ENCODE results near the gene SECISBP2. TPM values are rescaled to one million over a fixed set of nuclear protein-coding genes. Genes with fewer than 3 reads are reported as not detected.

The SECISBP2 gene
- total and polyA plus RNA-seq, 2 donors, result 41.2 to 52.7 TPM

DNA sequence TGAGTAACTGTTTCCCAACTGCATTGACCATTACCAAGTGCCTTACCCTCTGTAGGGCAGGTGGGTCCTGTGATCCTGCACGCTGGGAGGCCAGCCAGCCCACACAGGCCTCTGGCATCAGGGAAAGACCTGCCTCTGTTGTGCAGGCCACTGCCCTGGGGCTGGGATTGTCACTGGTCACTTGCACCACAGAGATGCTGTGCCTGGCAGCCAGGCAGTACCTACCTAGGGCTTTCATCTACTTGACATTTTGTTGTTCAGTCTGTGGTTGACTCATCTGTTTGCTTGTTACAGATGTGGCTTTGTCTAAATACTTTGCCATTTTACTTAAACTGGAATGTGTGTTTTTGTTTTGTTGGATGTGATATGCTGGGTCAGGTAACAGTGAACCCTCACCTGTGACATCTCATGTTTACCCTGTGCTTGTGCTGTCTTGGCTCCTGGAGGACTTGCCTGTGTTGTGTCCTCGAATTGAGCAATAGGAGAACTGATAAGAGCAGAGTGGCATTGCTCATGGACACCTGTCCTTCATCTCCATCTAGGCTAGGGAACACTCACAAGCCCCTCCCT is 32.8 kb downstream of the SECISBP2 start:
- no peaks in the 10 kb centered on the region for H3K27me3 ChIP-seq (ENCODE audit: control insufficient read depth in 2 of 2, insufficient read depth in 1 of 2, low read length in 1 of 2)
- no peaks in the 10 kb centered on the region for H3K9me3 ChIP-seq (ENCODE audit: control insufficient read depth in 2 of 2, insufficient read depth in 1 of 2, low read length in 1 of 2)
- 95% methylated on average over 2 of the region's 2 CpGs for WGBS
- no peak for DNase-seq (ENCODE audit: low read depth in 6 of 9, low spot score in 9 of 9)
- H3K27ac ChIP-seq (ENCODE audit: low read depth in 1 of 2, low read length in 1 of 2), result no peak overlapping the region
- H3K4me1 ChIP-seq (ENCODE audit: control insufficient read depth in 2 of 2, insufficient read depth in 2 of 2, low read length in 2 of 2), result peaks cover 0 to 2% of the 10 kb centered on the region in 2 donors
- no peak overlapping the region for H3K4me3 ChIP-seq (ENCODE audit: low read length in 2 of 2)
- H3K36me3 ChIP-seq (ENCODE audit: control insufficient read depth in 2 of 2, insufficient read depth in 2 of 2, low read length in 1 of 2), result peaks cover 93 to 98% of the 10 kb centered on the region in 2 donors

DNA sequence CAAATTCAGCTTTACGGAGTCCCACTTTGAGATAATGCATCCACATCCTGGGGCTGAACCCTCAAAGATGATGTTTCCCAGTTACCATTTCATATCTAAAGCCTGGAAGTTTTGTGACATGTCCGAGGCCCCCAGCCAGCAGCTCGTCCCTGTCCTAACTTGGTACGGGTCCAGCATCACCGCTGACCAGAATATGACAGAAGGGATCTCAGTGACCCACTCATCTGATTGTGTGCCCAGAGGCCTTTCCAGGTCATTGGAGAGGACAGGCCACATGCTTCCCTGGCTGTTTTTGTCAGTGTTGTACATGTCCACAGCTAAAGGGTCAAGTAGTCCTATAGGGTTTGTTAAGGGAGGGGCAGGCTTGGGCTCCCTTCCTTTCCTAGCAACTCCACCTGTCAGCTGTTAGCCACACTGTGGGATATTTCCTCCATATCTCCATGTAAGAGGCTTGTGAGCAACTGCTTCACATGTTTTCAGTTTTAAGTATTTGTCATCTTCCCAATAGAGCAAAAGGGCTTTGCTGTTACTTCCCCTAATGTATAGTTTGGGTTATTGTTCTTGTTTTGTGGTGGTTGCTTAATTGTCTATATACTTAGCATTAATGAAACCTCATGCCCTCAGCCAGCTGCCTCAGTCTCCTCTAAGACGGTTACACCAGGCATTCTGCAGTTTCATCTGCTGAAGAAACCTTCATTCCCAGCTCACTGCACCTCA is 33.4 kb downstream of the SECISBP2 start:
- H3K4me1 ChIP-seq (ENCODE audit: control insufficient read depth in 2 of 2, insufficient read depth in 2 of 2, low read length in 2 of 2), result peaks cover 0 to 2% of the 10 kb centered on the region in 2 donors
- 97% methylated on average over 6 of the region's 6 CpGs for WGBS
- no peaks in the 10 kb centered on the region for H3K27me3 ChIP-seq (ENCODE audit: control insufficient read depth in 2 of 2, insufficient read depth in 1 of 2, low read length in 1 of 2)
- H3K9me3 ChIP-seq (ENCODE audit: control insufficient read depth in 2 of 2, insufficient read depth in 1 of 2, low read length in 1 of 2), result no peaks in the 10 kb centered on the region
- no peak overlapping the region for H3K27ac ChIP-seq (ENCODE audit: low read depth in 1 of 2, low read length in 1 of 2)
- peaks cover 94 to 97% of the 10 kb centered on the region in 2 donors for H3K36me3 ChIP-seq (ENCODE audit: control insufficient read depth in 2 of 2, insufficient read depth in 2 of 2, low read length in 1 of 2)
- DNase-seq (ENCODE audit: low read depth in 6 of 9, low spot score in 9 of 9), result no peak
- H3K4me3 ChIP-seq (ENCODE audit: low read length in 2 of 2), result no peak overlapping the region

DNA sequence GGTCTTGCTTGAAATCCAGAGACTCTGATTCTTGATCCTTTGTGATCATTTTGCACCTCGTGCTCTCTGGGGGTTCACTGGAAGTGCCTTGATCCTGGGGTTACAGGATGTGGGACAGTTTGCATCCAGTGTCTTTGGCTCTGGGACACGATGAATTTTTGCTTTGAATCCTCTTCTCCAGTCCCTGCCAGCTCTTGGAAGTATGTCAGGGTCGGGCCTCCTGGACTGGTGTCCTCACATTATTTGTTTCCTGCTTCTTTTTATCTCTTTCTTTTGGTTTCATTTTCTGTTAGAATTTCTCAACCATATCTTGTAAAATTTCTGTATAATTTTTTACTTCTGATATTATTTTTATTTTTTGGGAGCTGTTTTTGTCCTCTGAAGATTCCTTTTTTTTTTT is 34.2 kb downstream of the SECISBP2 start:
- H3K27ac ChIP-seq (ENCODE audit: low read depth in 1 of 2, low read length in 1 of 2), result no peak overlapping the region
- no peaks in the 10 kb centered on the region for H3K27me3 ChIP-seq (ENCODE audit: control insufficient read depth in 2 of 2, insufficient read depth in 1 of 2, low read length in 1 of 2)
- DNase-seq (ENCODE audit: low read depth in 6 of 9, low spot score in 9 of 9), result no peak
- WGBS, result 86% methylated on average over 3 of the region's 3 CpGs
- H3K4me3 ChIP-seq (ENCODE audit: low read length in 2 of 2), result no peak overlapping the region
- no peaks in the 10 kb centered on the region for H3K9me3 ChIP-seq (ENCODE audit: control insufficient read depth in 2 of 2, insufficient read depth in 1 of 2, low read length in 1 of 2)
- peaks cover 0 to 2% of the 10 kb centered on the region in 2 donors for H3K4me1 ChIP-seq (ENCODE audit: control insufficient read depth in 2 of 2, insufficient read depth in 2 of 2, low read length in 2 of 2)
- peaks cover 95 to 98% of the 10 kb centered on the region in 2 donors for H3K36me3 ChIP-seq (ENCODE audit: control insufficient read depth in 2 of 2, insufficient read depth in 2 of 2, low read length in 1 of 2)

DNA sequence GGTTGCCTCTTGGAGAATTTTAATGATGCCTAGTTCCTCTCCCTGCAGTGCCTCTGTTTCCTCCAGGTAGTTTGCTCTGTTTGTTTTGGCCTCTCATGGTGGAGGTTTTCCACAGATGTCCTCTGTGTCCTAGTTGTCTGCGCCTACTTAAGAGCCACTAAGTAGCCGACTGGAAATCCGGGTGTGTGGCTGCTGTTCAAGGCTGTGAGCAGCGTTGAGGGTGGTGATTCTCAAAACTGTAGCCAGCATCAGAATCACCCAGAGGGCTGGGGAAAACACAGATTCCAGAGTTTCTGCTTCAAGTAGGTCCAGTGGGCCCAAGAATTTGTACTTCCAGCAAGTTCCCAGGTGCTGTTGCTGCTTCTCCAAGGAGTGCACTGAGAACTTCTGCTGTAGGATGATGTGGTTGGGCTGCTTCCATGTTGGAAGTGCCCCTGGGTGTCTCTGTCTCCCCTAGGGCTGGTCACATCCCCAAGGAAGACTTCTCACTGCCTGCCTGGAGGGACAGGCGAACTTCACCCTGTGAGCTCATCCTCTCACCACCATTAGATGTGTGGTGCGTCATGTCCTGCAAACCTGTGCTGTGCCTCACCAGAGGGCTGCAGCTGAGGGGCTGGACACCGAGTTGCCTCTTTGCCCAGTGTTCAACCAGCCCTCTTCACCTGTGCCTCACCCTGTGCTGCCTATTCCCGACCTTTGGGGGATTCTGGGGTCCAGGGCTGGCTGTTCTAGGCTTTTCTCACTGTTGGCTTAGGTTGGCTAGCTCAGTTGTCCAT is 34.8 kb downstream of the SECISBP2 start:
- no peak overlapping the region for H3K4me3 ChIP-seq (ENCODE audit: low read length in 2 of 2)
- 97% methylated on average over 8 of the region's 8 CpGs for WGBS
- no peak overlapping the region for H3K27ac ChIP-seq (ENCODE audit: low read depth in 1 of 2, low read length in 1 of 2)
- peaks cover 0 to 2% of the 10 kb centered on the region in 2 donors for H3K4me1 ChIP-seq (ENCODE audit: control insufficient read depth in 2 of 2, insufficient read depth in 2 of 2, low read length in 2 of 2)
- DNase-seq (ENCODE audit: low read depth in 6 of 9, low spot score in 9 of 9), result no peak
- peaks cover 96 to 98% of the 10 kb centered on the region in 2 donors for H3K36me3 ChIP-seq (ENCODE audit: control insufficient read depth in 2 of 2, insufficient read depth in 2 of 2, low read length in 1 of 2)
- no peaks in the 10 kb centered on the region for H3K27me3 ChIP-seq (ENCODE audit: control insufficient read depth in 2 of 2, insufficient read depth in 1 of 2, low read length in 1 of 2)
- H3K9me3 ChIP-seq (ENCODE audit: control insufficient read depth in 2 of 2, insufficient read depth in 1 of 2, low read length in 1 of 2), result no peaks in the 10 kb centered on the region

DNA sequence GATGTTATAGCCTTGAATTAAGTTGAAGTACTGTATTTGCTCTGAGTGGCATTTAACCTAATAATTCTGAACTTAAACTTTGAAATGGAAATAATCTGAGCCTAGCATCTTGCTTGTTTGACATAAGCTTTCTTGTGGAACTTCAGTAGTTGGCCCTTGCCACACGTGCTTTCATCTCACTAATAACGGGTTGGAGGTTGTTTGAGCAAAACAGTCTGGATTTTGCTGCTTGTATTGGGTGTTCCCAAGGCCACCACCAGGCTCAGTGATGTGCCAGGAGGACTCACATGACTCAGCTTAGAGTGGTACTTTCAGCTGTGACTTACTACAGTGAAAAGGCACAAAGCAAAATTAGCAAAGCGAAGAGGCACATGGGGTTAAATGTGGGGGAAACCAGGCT is 35.7 kb downstream of the SECISBP2 start:
- WGBS, result 97% methylated on average over 3 of the region's 3 CpGs

DNA sequence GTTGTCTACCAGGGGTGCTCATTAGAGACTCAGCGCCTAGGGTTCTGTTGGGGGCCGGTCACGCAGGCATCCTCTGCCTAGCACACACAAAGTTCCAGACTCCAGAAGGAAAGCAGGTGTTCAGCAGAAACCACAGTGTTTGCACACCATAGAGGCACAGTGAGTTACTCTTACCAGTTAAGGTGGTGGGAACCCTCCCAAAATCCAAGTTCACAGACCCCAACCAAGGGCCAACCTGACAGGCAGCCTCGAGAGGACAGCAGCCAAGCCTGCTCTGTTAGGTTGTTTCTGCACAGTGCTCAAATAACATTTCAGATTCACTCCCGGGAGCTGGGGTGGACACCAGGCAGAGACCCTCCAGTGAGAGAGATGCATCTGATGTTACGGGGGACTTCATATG is 36.2 kb downstream of the SECISBP2 start:
- no peak for DNase-seq (ENCODE audit: low read depth in 6 of 9, low spot score in 9 of 9)
- Histone ChIP-seq H3K9me3 (ENCODE audit: control insufficient read depth in 2 of 2, insufficient read depth in 1 of 2, low read length in 1 of 2) (no peaks in the 10 kb centered on the region), H3K36me3 (ENCODE audit: control insufficient read depth in 2 of 2, insufficient read depth in 2 of 2, low read length in 1 of 2) (peaks cover 95 to 98% of the 10 kb centered on the region in 2 donors), H3K4me1 (ENCODE audit: control insufficient read depth in 2 of 2, insufficient read depth in 2 of 2, low read length in 2 of 2) (peaks cover 0 to 2% of the 10 kb centered on the region in 2 donors), H3K4me3 (ENCODE audit: low read length in 2 of 2) (no peak overlapping the region), H3K27ac (ENCODE audit: low read depth in 1 of 2, low read length in 1 of 2) (no peak overlapping the region), H3K27me3 (ENCODE audit: control insufficient read depth in 2 of 2, insufficient read depth in 1 of 2, low read length in 1 of 2) (no peaks in the 10 kb centered on the region)
- 99% methylated on average over 6 of the region's 6 CpGs for WGBS

More for the DNA sequence above, 35.7 kb downstream of the SECISBP2 start:
- Histone ChIP-seq H3K4me1 (ENCODE audit: control insufficient read depth in 2 of 2, insufficient read depth in 2 of 2, low read length in 2 of 2) (peaks cover 0 to 2% of the 10 kb centered on the region in 2 donors), H3K4me3 (ENCODE audit: low read length in 2 of 2) (no peak overlapping the region), H3K9me3 (ENCODE audit: control insufficient read depth in 2 of 2, insufficient read depth in 1 of 2, low read length in 1 of 2) (no peaks in the 10 kb centered on the region), H3K36me3 (ENCODE audit: control insufficient read depth in 2 of 2, insufficient read depth in 2 of 2, low read length in 1 of 2) (peaks cover 96 to 98% of the 10 kb centered on the region in 2 donors), H3K27me3 (ENCODE audit: control insufficient read depth in 2 of 2, insufficient read depth in 1 of 2, low read length in 1 of 2) (no peaks in the 10 kb centered on the region), H3K27ac (ENCODE audit: low read depth in 1 of 2, low read length in 1 of 2) (no peak overlapping the region)
- no peak for DNase-seq (ENCODE audit: low read depth in 6 of 9, low spot score in 9 of 9)

DNA sequence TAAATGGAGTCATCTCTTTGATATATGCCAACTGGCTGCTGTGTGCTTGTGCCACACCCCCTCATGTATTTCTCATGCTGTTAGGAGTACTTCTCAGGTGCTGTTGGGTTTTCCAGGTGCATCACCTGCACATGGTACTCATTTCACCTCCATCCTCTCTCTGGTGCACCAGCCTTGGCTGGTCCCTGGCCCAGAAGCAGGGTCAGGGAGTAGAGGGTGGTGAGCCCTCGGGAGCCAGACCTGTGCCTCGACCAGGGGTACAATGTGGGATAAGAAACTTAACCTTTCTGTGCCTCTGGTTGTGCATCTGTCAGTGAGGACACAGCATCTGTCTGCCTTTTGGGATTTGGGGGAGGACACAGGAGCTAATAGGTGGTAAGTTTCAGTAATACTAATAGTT is 38.5 kb downstream of the SECISBP2 start:
- no peaks in the 10 kb centered on the region for H3K4me1 ChIP-seq (ENCODE audit: control insufficient read depth in 2 of 2, insufficient read depth in 2 of 2, low read length in 2 of 2)

DNA sequence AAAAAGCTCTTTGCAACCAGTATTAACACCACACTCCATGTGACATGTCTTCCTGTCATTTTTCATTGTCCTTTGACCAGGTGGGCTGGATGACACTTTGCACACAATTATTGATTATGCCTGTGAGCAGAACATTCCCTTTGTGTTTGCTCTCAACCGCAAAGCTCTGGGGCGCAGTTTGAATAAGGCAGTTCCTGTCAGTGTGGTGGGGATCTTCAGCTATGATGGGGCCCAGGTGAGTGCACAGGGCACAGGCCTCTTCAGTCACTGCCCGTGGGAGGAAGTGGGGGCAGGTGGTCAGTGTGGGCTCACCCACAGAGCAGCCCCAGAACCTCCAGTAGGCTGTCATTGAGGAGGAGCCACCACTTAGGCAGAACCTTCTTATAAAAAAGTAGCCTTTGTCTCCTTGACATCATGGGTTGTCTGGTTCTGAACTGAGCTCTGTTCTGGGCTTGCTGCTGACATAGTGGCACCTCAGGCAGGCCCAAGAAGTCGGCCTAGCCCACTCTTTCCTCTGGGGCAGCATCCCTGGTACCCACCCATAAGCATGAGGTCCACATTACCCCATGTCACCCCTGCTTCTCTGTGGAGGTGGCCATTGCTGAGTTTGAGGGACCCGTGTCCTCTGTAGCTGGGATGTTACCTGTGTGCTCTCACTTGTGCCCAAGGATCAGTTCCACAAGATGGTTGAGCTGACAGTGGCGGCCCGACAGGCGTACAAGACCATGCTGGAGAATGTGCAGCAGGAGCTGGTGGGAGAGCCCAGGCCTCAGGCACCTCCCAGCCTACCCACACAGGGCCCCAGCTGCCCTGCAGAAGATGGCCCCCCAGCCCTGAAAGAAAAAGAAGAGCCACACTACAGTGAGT is 39.3 kb downstream of the SECISBP2 start:
- Histone ChIP-seq H3K36me3 (ENCODE audit: control insufficient read depth in 2 of 2, insufficient read depth in 2 of 2, low read length in 1 of 2) (peaks cover 94 to 96% of the 10 kb centered on the region in 2 donors), H3K27ac (ENCODE audit: low read depth in 1 of 2, low read length in 1 of 2) (no peak overlapping the region), H3K9me3 (ENCODE audit: control insufficient read depth in 2 of 2, insufficient read depth in 1 of 2, low read length in 1 of 2) (no peaks in the 10 kb centered on the region), H3K4me3 (ENCODE audit: low read length in 2 of 2) (no peak overlapping the region), H3K27me3 (ENCODE audit: control insufficient read depth in 2 of 2, insufficient read depth in 1 of 2, low read length in 1 of 2) (no peaks in the 10 kb centered on the region), H3K4me1 (ENCODE audit: control insufficient read depth in 2 of 2, insufficient read depth in 2 of 2, low read length in 2 of 2) (no peaks in the 10 kb centered on the region)
- DNase-seq (ENCODE audit: low read depth in 6 of 9, low spot score in 9 of 9), result no peak
- WGBS, result 97% methylated on average over 8 of the region's 8 CpGs

More for the DNA sequence above, 38.5 kb downstream of the SECISBP2 start:
- H3K27ac ChIP-seq (ENCODE audit: low read depth in 1 of 2, low read length in 1 of 2), result no peak overlapping the region
- H3K36me3 ChIP-seq (ENCODE audit: control insufficient read depth in 2 of 2, insufficient read depth in 2 of 2, low read length in 1 of 2), result peaks cover 94 to 98% of the 10 kb centered on the region in 2 donors
- WGBS, result 100% methylated on average over 2 of the region's 2 CpGs
- DNase-seq (ENCODE audit: low read depth in 6 of 9, low spot score in 9 of 9), result no peak
- H3K9me3 ChIP-seq (ENCODE audit: control insufficient read depth in 2 of 2, insufficient read depth in 1 of 2, low read length in 1 of 2), result no peaks in the 10 kb centered on the region
- no peak overlapping the region for H3K4me3 ChIP-seq (ENCODE audit: low read length in 2 of 2)
- no peaks in the 10 kb centered on the region for H3K27me3 ChIP-seq (ENCODE audit: control insufficient read depth in 2 of 2, insufficient read depth in 1 of 2, low read length in 1 of 2)
